Measurements from ENCODE around the gene SLC16A3.
"Not testable (repeated sequence)": the region's sequence is repeated elsewhere in the genome, so short reads cannot be mapped to it uniquely, and the experiment has no call there.

The SLC16A3 gene

DNA sequence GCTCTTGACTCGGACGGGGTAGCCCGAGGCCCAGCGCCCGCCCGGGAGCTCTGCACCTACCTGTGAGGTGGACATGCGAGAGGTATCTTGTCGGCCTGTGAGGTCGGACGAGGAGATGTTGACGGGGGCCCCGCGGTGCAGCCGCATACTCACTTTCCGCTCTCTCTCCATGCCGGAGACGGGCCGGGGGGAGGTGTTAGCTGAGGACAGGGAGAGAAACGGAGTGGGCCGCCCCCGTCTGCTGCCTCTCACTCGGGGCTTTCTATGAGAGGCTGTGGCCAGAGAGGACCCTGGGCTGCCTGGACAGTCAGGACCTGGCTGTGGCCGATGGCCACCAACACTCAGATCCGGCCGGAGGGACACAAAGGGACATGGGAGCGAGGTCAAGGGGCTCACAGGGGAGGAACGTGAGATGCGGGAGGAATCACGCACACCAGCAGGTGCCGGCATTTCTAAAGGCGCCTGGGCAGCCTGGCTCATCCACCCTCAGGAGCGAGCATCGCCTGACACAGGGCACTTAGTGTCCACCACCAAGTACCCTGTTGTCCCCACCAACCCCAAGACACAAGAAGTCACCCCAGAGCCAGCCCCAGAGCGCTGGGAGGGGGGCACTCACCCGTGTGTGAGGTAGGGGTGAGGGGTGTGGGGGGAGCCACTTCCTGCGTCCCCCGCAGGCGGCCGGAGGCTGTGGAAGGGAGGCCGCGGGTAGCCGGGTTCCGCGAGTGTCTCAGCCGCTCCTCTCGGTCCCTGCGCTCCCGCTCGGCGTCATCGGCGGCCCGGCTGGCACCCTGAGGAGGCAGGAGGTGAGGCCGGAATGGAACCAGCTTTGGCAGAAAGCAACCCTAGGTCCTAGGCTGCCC lies 20.2 kb downstream of the SLC16A3 start:
- Histone ChIP-seq H3K4me3 (no peak overlapping the region), H3K36me3 (replicated peaks) (peaks cover 95% of the 10 kb centered on the region), H3K9me3 (no peaks in the 10 kb centered on the region), H3K4me1 (no peaks in the 10 kb centered on the region), H3K27me3 (ENCODE audit: low read depth) (no peaks in the 10 kb centered on the region)
- DNase-seq (ENCODE audit: low spot score in 2 of 2) = no peak
- in situ Hi-C loops (cut with MboI; ENCODE audit: low sequenced_read_pairs) = no loop called here

- in situ Hi-C loops (cut with MboI; ENCODE audit: low sequenced_read_pairs) = no loop called here
- DNase-seq (ENCODE audit: low spot score in 2 of 2) = no peak
- no peaks in the 10 kb centered on the region for H3K27me3 ChIP-seq (ENCODE audit: low read depth)
- H3K36me3 ChIP-seq (replicated peaks) = peaks cover 85% of the 10 kb centered on the region
- H3K4me3 ChIP-seq = no peak overlapping the region
- H3K9me3 ChIP-seq = no peaks in the 10 kb centered on the region
- H3K4me1 ChIP-seq = no peaks in the 10 kb centered on the region
Observed at GRCh38 chr17:82249896-82250581, 21.2 kb downstream of the SLC16A3 start.

DNA sequence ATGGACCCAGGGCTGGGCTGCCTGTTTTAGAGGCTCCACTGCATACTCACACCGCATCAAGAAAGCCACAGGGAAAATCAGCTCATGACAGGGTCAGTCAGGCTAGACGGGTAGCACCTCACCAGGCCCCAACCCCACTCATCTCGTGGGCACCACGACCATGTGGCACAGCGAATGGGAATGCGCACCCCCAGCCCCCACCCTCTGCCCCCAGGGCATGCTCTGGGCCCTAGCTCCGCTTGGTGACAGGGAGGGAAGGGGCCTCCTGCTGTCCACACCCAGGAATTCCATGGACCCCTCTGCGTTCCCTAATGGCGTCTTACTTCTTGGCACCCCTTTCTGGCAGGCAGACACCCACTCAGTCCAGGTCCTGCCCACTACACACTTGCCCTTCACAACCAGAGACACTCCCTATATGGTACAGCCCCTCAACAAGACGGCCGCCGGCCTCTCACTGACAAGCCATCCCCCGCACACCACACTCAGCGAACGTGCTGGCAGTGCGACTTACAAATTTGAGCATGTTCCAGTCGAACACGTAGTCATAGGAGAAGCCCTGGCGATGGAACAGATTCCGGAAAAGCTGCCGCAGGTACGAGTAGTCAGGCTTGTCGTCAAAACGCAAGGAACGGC lies 22.1 kb downstream of the SLC16A3 start:
- Histone ChIP-seq H3K36me3 (replicated peaks) (peaks cover 85% of the 10 kb centered on the region), H3K4me1 (no peaks in the 10 kb centered on the region)
- in situ Hi-C loops (cut with MboI; ENCODE audit: low sequenced_read_pairs) = no loop called here

GRCh38 chr17:82252511-82253178 lies 23.8 kb downstream of the SLC16A3 start:
- in situ Hi-C loops (cut with MboI; ENCODE audit: low sequenced_read_pairs) = no loop called here

More for the DNA sequence above, 22.1 kb downstream of the SLC16A3 start:
- no peak for DNase-seq (ENCODE audit: low spot score in 2 of 2)
- no peaks in the 10 kb centered on the region for H3K9me3 ChIP-seq
- H3K27me3 ChIP-seq (ENCODE audit: low read depth) = no peaks in the 10 kb centered on the region
- H3K4me3 ChIP-seq = no peak overlapping the region

GRCh38 chr17:82253179-82253544 lies 24.3 kb downstream of the SLC16A3 start:
- DNase-seq (ENCODE audit: low spot score in 2 of 2) = no peak
- Histone ChIP-seq H3K9me3 (no peaks in the 10 kb centered on the region), H3K27me3 (ENCODE audit: low read depth) (no peaks in the 10 kb centered on the region), H3K4me3 (no peak overlapping the region), H3K36me3 (replicated peaks) (peaks cover 72% of the 10 kb centered on the region), H3K4me1 (peaks cover 4% of the 10 kb centered on the region)
- in situ Hi-C loops (cut with MboI; ENCODE audit: low sequenced_read_pairs) = no loop called here

More at GRCh38 chr17:82252511-82253178, 23.8 kb downstream of the SLC16A3 start:
- Histone ChIP-seq H3K9me3 (no peaks in the 10 kb centered on the region), H3K4me3 (no peak overlapping the region), H3K36me3 (replicated peaks) (peaks cover 75% of the 10 kb centered on the region), H3K27me3 (ENCODE audit: low read depth) (no peaks in the 10 kb centered on the region), H3K4me1 (peaks cover 1% of the 10 kb centered on the region)
- no peak for DNase-seq (ENCODE audit: low spot score in 2 of 2)

- H3K27me3 ChIP-seq (ENCODE audit: low read depth); DNase-seq (ENCODE audit: low spot score in 2 of 2); H3K9me3 ChIP-seq; in situ Hi-C loops (cut with MboI; ENCODE audit: low sequenced_read_pairs); H3K4me3 ChIP-seq; H3K4me1 ChIP-seq: not testable (repeated sequence)
- peaks cover 71% of the 10 kb centered on the region for H3K36me3 ChIP-seq (replicated peaks)
Observed at GRCh38 chr17:82254096-82254495, 25.3 kb downstream of the SLC16A3 start.

GRCh38 chr17:82254746-82255145 lies 25.9 kb downstream of the SLC16A3 start:
- DNase-seq (ENCODE audit: low spot score in 2 of 2); H3K4me1 ChIP-seq; H3K9me3 ChIP-seq; H3K4me3 ChIP-seq; in situ Hi-C loops (cut with MboI; ENCODE audit: low sequenced_read_pairs); H3K27me3 ChIP-seq (ENCODE audit: low read depth): not testable (repeated sequence)
- H3K36me3 ChIP-seq (replicated peaks) = peaks cover 71% of the 10 kb centered on the region

GRCh38 chr17:82255402-82255972 lies 26.6 kb downstream of the SLC16A3 start:
- Histone ChIP-seq H3K4me1 (peaks cover 4% of the 10 kb centered on the region), H3K36me3 (replicated peaks) (peaks cover 64% of the 10 kb centered on the region), H3K27me3 (ENCODE audit: low read depth) (no peaks in the 10 kb centered on the region), H3K4me3 (no peak overlapping the region), H3K9me3 (no peaks in the 10 kb centered on the region)
- in situ Hi-C loops (cut with MboI; ENCODE audit: low sequenced_read_pairs) = no loop called here
- DNase-seq (ENCODE audit: low spot score in 2 of 2) = no peak

GRCh38 chr17:82256242-82256885 lies 27.5 kb downstream of the SLC16A3 start:
- in situ Hi-C loops (cut with MboI; ENCODE audit: low sequenced_read_pairs) = no loop called here
- Histone ChIP-seq H3K4me3 (no peak overlapping the region), H3K4me1 (peaks cover 4% of the 10 kb centered on the region), H3K27me3 (ENCODE audit: low read depth) (no peaks in the 10 kb centered on the region), H3K36me3 (replicated peaks) (peaks cover 64% of the 10 kb centered on the region), H3K9me3 (no peaks in the 10 kb centered on the region)
- DNase-seq (ENCODE audit: low spot score in 2 of 2) = no peak

DNA sequence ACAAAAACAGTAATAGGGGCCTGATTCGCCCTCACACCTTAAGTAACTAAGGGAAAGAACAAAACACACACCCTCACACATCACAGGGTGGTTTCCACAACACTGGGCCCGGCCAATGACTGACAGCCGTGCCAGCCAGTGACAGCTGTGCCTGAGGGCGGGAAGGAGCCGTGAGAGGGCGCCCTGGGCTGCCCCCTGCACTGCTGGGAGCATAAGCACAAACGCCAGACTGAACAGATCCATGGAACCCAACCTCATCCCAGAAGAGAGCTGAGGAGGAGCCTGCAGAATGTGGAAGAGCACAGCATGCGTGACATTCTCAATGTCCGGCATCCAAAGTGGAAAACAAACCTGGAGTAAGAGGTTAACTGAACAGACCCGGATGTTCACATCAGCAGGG lies 28.6 kb downstream of the SLC16A3 start:
- H3K36me3 ChIP-seq (replicated peaks) = peaks cover 64% of the 10 kb centered on the region
- no peaks in the 10 kb centered on the region for H3K9me3 ChIP-seq
- in situ Hi-C loops (cut with MboI; ENCODE audit: low sequenced_read_pairs) = no loop called here
- no peaks in the 10 kb centered on the region for H3K27me3 ChIP-seq (ENCODE audit: low read depth)
- peak; percentile 56 to 91 for DNase-seq (ENCODE audit: low spot score in 2 of 2)
- no peak overlapping the region for H3K4me3 ChIP-seq
- peaks cover 4% of the 10 kb centered on the region for H3K4me1 ChIP-seq

GRCh38 chr17:82258555-82258954 lies 29.7 kb downstream of the SLC16A3 start:
- DNase-seq (ENCODE audit: low spot score in 2 of 2) = no peak
- Histone ChIP-seq H3K36me3 (replicated peaks) (peaks cover 64% of the 10 kb centered on the region), H3K9me3 (no peaks in the 10 kb centered on the region), H3K27me3 (ENCODE audit: low read depth) (no peaks in the 10 kb centered on the region), H3K4me1 (peaks cover 4% of the 10 kb centered on the region), H3K4me3 (no peak overlapping the region)
- in situ Hi-C loops (cut with MboI; ENCODE audit: low sequenced_read_pairs) = no loop called here

- peaks cover 79% of the 10 kb centered on the region for H3K36me3 ChIP-seq (replicated peaks)
- in situ Hi-C loops (cut with MboI; ENCODE audit: low sequenced_read_pairs) = not testable (repeated sequence)
Observed at GRCh38 chr17:82259972-82260961, 31.4 kb downstream of the SLC16A3 start.

More at GRCh38 chr17:82259972-82260961, 31.4 kb downstream of the SLC16A3 start:
- not testable (repeated sequence) for H3K4me3 ChIP-seq; H3K27me3 ChIP-seq (ENCODE audit: low read depth); H3K9me3 ChIP-seq; DNase-seq (ENCODE audit: low spot score in 2 of 2); H3K4me1 ChIP-seq

All from HAP-1 (cell line).